ENCODE results near the gene PLXDC2. TPM values are rescaled to one million over a fixed set of nuclear protein-coding genes. Genes with fewer than 3 reads are reported as not detected.
"Not testable (repeated sequence)": the region's sequence is repeated elsewhere in the genome, so short reads cannot be mapped to it uniquely, and the experiment has no call there.

PLXDC2 gene
- total RNA-seq, 1 donor from 2014 or later, result 129 TPM

- no peak for DNase-seq
- intact Hi-C loops (cut with DNase I), result no loop called here
- Histone ChIP-seq H3K4me1 (no peaks in the 10 kb centered on the region), H3K36me3 (no peaks in the 10 kb centered on the region), H3K9me3 (no peaks in the 10 kb centered on the region), H3K4me3 (no peak overlapping the region), H3K27ac (no peak overlapping the region), H3K27me3 (no peaks in the 10 kb centered on the region)
- ATAC-seq, result no peak
- no peak for TF ChIP-seq CTCF (IDR thresholded peaks at IDR 0.05)
These were observed 170.4 kb downstream of the PLXDC2 start for GRCh38 chr10:19986591-19986990.

GRCh38 chr10:19987931-19988330, 171.7 kb downstream of the PLXDC2 start:
- TF ChIP-seq CTCF (IDR thresholded peaks at IDR 0.05), result no peak
- intact Hi-C loops (cut with DNase I), result no loop called here
- Histone ChIP-seq H3K27ac (no peak overlapping the region), H3K36me3 (no peaks in the 10 kb centered on the region), H3K4me1 (no peaks in the 10 kb centered on the region), H3K9me3 (no peaks in the 10 kb centered on the region), H3K27me3 (no peaks in the 10 kb centered on the region), H3K4me3 (no peak overlapping the region)
- DNase-seq, result no peak
- no peak for ATAC-seq

- ATAC-seq (peak; percentile 77), DNase-seq (no peak)
- Histone ChIP-seq H3K4me1 (no peaks in the 10 kb centered on the region), H3K9me3 (no peaks in the 10 kb centered on the region), H3K27ac (no peak overlapping the region), H3K4me3 (no peak overlapping the region), H3K27me3 (no peaks in the 10 kb centered on the region), H3K36me3 (no peaks in the 10 kb centered on the region)
- intact Hi-C loops (cut with DNase I), result no loop called here
- no peak for TF ChIP-seq CTCF (IDR thresholded peaks at IDR 0.05)
These were observed 177.6 kb downstream of the PLXDC2 start for GRCh38 chr10:19993714-19994315.

- H3K36me3 ChIP-seq, result peaks cover 6% of the 10 kb centered on the region
- ATAC-seq (no peak), DNase-seq (no peak)
- H3K4me3 ChIP-seq, result no peak overlapping the region
- no peaks in the 10 kb centered on the region for H3K9me3 ChIP-seq
- no peaks in the 10 kb centered on the region for H3K27me3 ChIP-seq
- H3K27ac ChIP-seq, result no peak overlapping the region
- no peak for TF ChIP-seq CTCF (IDR thresholded peaks at IDR 0.05)
- no peaks in the 10 kb centered on the region for H3K4me1 ChIP-seq
- intact Hi-C loops (cut with DNase I), result no loop called here
These were observed 182.2 kb downstream of the PLXDC2 start for GRCh38 chr10:19998482-19998881.

GRCh38 chr10:19999431-19999830, 183.2 kb downstream of the PLXDC2 start:
- H3K4me1 ChIP-seq, result peaks cover 6% of the 10 kb centered on the region
- peaks cover 6% of the 10 kb centered on the region for H3K36me3 ChIP-seq
- no peaks in the 10 kb centered on the region for H3K27me3 ChIP-seq
- intact Hi-C loops (cut with DNase I), result no loop called here
- no peak for DNase-seq
- no peaks in the 10 kb centered on the region for H3K9me3 ChIP-seq
- no peak overlapping the region for H3K27ac ChIP-seq
- no peak overlapping the region for H3K4me3 ChIP-seq
- no peak for TF ChIP-seq CTCF (IDR thresholded peaks at IDR 0.05)
- no peak for ATAC-seq

- H3K36me3 ChIP-seq; H3K9me3 ChIP-seq; H3K4me3 ChIP-seq; H3K27ac ChIP-seq; intact Hi-C loops (cut with DNase I); ATAC-seq; DNase-seq; H3K27me3 ChIP-seq: not testable (repeated sequence)
- H3K4me1 ChIP-seq, result peaks cover 28% of the 10 kb centered on the region
These were observed 185.8 kb downstream of the PLXDC2 start for GRCh38 chr10:20002026-20002425.

All from upper lobe of right lung (tissue), 1 donor.